ENCODE data around the gene XRCC5.

DNA sequence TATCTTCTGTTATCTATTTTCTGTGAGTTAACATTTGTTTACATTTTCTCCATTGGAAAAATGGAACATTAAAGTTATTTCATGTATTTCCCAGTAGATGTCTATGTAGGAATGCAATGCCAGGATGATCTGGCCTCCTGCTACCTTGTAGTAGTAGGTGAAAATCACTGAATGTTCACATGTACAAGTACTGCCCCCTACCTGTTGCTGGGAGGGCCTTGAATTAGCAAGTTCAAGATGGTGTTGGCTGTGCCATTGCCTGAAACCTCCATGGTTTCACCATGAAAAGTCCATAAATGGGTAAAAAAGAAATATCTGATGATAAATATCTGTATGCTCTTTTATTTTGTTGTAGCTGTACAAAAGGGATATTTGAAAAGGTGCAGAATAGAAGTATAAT lies 30.7 kb downstream of the XRCC5 start:
- TF ChIP-seq TCF4 (CRISPR knock-in tag; IDR thresholded peaks at IDR 0.05; ENCODE audit: borderline replicate concordance) (no peak), ZFP30 (CRISPR knock-in tag; IDR thresholded peaks at IDR 0.05) (no peak), ARNTL (CRISPR knock-in tag; IDR thresholded peaks at IDR 0.05; ENCODE audit: borderline replicate concordance, low read depth) (no peak), RARB (CRISPR knock-in tag; IDR thresholded peaks at IDR 0.05) (no peak), TOX (CRISPR knock-in tag; IDR thresholded peaks at IDR 0.05; ENCODE audit: borderline replicate concordance) (no peak), SNAI2 (CRISPR knock-in tag; IDR thresholded peaks at IDR 0.05) (no peak), ZFP3 (CRISPR knock-in tag; IDR thresholded peaks at IDR 0.05) (no peak), GLIS3 (CRISPR knock-in tag; IDR thresholded peaks at IDR 0.05) (no peak), ZNF70 (CRISPR knock-in tag; IDR thresholded peaks at IDR 0.05) (no peak), OSR1 (CRISPR knock-in tag; IDR thresholded peaks at IDR 0.05) (no peak), PATZ1 (CRISPR knock-in tag; IDR thresholded peaks at IDR 0.05; ENCODE audit: borderline replicate concordance) (no peak)
- TF ChIP-seq, protein P1, sequence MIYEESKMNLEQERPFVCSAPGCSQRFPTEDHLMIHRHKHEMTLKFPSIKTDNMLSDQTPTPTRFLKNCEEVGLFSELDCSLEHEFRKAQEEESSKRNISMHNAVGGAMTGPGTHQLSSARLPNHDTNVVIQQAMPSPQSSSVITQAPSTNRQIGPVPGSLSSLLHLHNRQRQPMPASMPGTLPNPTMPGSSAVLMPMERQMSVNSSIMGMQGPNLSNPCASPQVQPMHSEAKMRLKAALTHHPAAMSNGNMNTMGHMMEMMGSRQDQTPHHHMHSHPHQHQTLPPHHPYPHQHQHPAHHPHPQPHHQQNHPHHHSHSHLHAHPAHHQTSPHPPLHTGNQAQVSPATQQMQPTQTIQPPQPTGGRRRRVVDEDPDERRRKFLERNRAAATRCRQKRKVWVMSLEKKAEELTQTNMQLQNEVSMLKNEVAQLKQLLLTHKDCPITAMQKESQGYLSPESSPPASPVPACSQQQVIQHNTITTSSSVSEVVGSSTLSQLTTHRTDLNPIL (CRISPR knock-in tag; IDR thresholded peaks at IDR 0.05; ENCODE audit: low read depth): no peak
